Activated B cell treated with CpG ODN at 0.5 μM for 24 hours (primary cell): ENCODE data around the gene NR3C2. TPM values are rescaled to one million over a fixed set of nuclear protein-coding genes. Genes with fewer than 3 reads are reported as not detected.

ENCODE experiments used
- ATAC-seq: fragments of 200-7000 bp; cut with Tn5 transposase; one replicate; pipeline ENCODE4 v1.10.0; 2021; ENCODE audit warnings: low read depth, mild to moderate bottlenecking, moderate library complexity
- CTCF ChIA-PET: fragments of 350-600 bp; sonication (Branson Sonifier 250); formaldehyde crosslinking; loops from one replicate; lab custom pipeline; 2021; ENCODE audit warnings: antibody characterized with exemption; lab: Charles Lee
- POLR2A ChIA-PET: fragments of 350-600 bp; sonication (Branson Sonifier 250); formaldehyde crosslinking; loops from one replicate; lab custom pipeline; 2021; ENCODE audit warnings: antibody characterized with exemption; lab: Charles Lee
- DNase-seq: peaks from one replicate; pipeline ENCODE4 v3.0.0; 2022
- H3K27ac Mint-ChIP-seq: one replicate; pipeline ENCODE4 v1.8.0; 2020; ENCODE audit warnings: mixed read lengths
- H3K27me3 Mint-ChIP-seq: one replicate; pipeline ENCODE4 v1.8.0; 2021; ENCODE audit warnings: mixed read lengths
- H3K36me3 Mint-ChIP-seq: one replicate; pipeline ENCODE4 v1.8.0; 2021; ENCODE audit warnings: low read depth, mixed read lengths
- H3K4me1 Mint-ChIP-seq: one replicate; pipeline ENCODE4 v1.8.0; 2021; ENCODE audit warnings: mixed read lengths
- H3K4me3 Mint-ChIP-seq: one replicate; pipeline ENCODE4 v1.8.0; 2020; ENCODE audit warnings: mild to moderate bottlenecking, mixed read lengths
- H3K9me3 Mint-ChIP-seq: one replicate; pipeline ENCODE4 v1.8.0; 2020; ENCODE audit warnings: mixed read lengths
- CTCF ChIP-seq: fragments of 200-600 bp; IDR thresholded peaks from one replicate; pipeline ENCODE4 v1.8.0; 2022; ENCODE audit warnings: antibody characterized with exemption, mild to moderate bottlenecking
- intact Hi-C: fragments of 100-400 bp; cut with micrococcal nuclease; formaldehyde crosslinking; loops from one replicate; pipeline ENCODE4 v1.15.1; 2024
- total RNA-seq: library from RNA; stranded (reverse); gene quantifications from 2 replicates; pipeline ENCODE4 v1.2.3, GENCODE V29; 2022

NR3C2 gene
- total RNA-seq, 1 donor from 2014 or later, result 4.5 TPM

- intact Hi-C loops, result no loop called here
- CTCF ChIA-PET, result no interaction called here
- POLR2A ChIA-PET, result no interaction called here
- no peaks in the 10 kb centered on the region for H3K9me3 Mint-ChIP-seq
- ATAC-seq, result no peak
- TF ChIP-seq CTCF, result no peak
- DNase-seq, result no peak
- peaks cover 2% of the 10 kb centered on the region for H3K36me3 Mint-ChIP-seq
- H3K27me3 Mint-ChIP-seq, result no peaks in the 10 kb centered on the region
- H3K4me1 Mint-ChIP-seq, result no peaks in the 10 kb centered on the region
- H3K27ac Mint-ChIP-seq, result no peak overlapping the region
- no peak overlapping the region for H3K4me3 Mint-ChIP-seq
These were observed 171.6 kb downstream of the NR3C2 start for GRCh38 chr4:148270630-148271029.

- ATAC-seq, result no peak
- no peaks in the 10 kb centered on the region for H3K4me1 Mint-ChIP-seq
- ChIA-PET POLR2A (no interaction called here), CTCF (no interaction called here)
- intact Hi-C loops, result no loop called here
- TF ChIP-seq CTCF, result no peak
- peaks cover 2% of the 10 kb centered on the region for H3K36me3 Mint-ChIP-seq
- no peak overlapping the region for H3K4me3 Mint-ChIP-seq
- no peak overlapping the region for H3K27ac Mint-ChIP-seq
- H3K27me3 Mint-ChIP-seq, result no peaks in the 10 kb centered on the region
- no peaks in the 10 kb centered on the region for H3K9me3 Mint-ChIP-seq
- DNase-seq, result no peak
These were observed 173.4 kb downstream of the NR3C2 start for GRCh38 chr4:148268835-148269234.

GRCh38 chr4:148266921-148267320 is 175.3 kb downstream of the NR3C2 start:
- ChIA-PET CTCF (no interaction called here), POLR2A (no interaction called here)
- intact Hi-C loops, result no loop called here
- TF ChIP-seq CTCF, result no peak
- Mint-ChIP-seq H3K27ac (no peak overlapping the region), H3K4me3 (no peak overlapping the region), H3K36me3 (peaks cover 2% of the 10 kb centered on the region), H3K4me1 (no peaks in the 10 kb centered on the region), H3K9me3 (peaks cover 4% of the 10 kb centered on the region), H3K27me3 (no peaks in the 10 kb centered on the region)
- ATAC-seq (no peak), DNase-seq (no peak)

GRCh38 chr4:148266240-148266639 is 176.0 kb downstream of the NR3C2 start:
- no peak for TF ChIP-seq CTCF
- Mint-ChIP-seq H3K4me3 (no peak overlapping the region), H3K9me3 (peaks cover 7% of the 10 kb centered on the region), H3K4me1 (no peaks in the 10 kb centered on the region), H3K27me3 (no peaks in the 10 kb centered on the region), H3K27ac (no peak overlapping the region), H3K36me3 (peaks cover 2% of the 10 kb centered on the region)
- CTCF ChIA-PET, result no interaction called here
- POLR2A ChIA-PET, result no interaction called here
- ATAC-seq (no peak), DNase-seq (no peak)
- intact Hi-C loops, result no loop called here

GRCh38 chr4:148265627-148266026 is 176.6 kb downstream of the NR3C2 start:
- no peak for TF ChIP-seq CTCF
- no peaks in the 10 kb centered on the region for H3K27me3 Mint-ChIP-seq
- H3K4me1 Mint-ChIP-seq, result no peaks in the 10 kb centered on the region
- no peak overlapping the region for H3K27ac Mint-ChIP-seq
- H3K36me3 Mint-ChIP-seq, result peaks cover 2% of the 10 kb centered on the region
- ChIA-PET CTCF (no interaction called here), POLR2A (no interaction called here)
- ATAC-seq (no peak), DNase-seq (no peak)
- H3K4me3 Mint-ChIP-seq, result no peak overlapping the region
- H3K9me3 Mint-ChIP-seq, result peaks cover 7% of the 10 kb centered on the region
- intact Hi-C loops, result no loop called here
